Neural progenitor cell (in vitro differentiated cells): Measurements from ENCODE around the gene ZBTB4.

Source experiments
- CTCF ChIP-seq: fragments of 200-600 bp; sonication (generic); IDR thresholded peaks from 2 replicates; pipeline ENCODE4 v1.5.1; 2017; ENCODE audit warnings: antibody characterized with exemption, mild to moderate bottlenecking
- EZH2phosphoT487 ChIP-seq: fragments of 200-600 bp; sonication (generic); IDR thresholded peaks from 2 replicates; pipeline ENCODE4 v1.6.1; 2017; ENCODE audit warnings: antibody characterized with exemption

DNA sequence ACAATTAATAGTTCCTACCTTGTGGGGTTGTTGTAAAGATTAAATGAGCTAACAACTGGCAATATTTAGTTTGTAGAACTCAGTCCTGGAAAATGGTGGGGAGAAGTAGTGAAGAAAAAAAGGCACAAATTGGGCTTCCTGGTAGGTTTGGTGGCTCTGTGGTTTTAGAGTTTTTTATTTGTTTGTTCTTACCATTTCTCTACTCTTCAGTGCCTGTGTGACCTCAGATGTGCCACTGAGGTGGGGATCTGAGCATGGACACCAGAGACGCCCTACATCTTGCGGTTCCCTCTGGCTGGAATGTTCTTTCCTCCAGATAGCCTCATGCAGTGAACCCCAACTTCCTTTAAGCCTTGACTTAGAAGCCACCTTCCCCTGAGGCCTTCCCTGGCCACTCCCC lies 7.7 kb downstream of the ZBTB4 start:
- TF ChIP-seq EZH2phosphoT487 (no peak), CTCF (no peak)
